HepG2 (cell line): ENCODE data around the gene MDH1. TPM values are rescaled to one million over a fixed set of nuclear protein-coding genes. Genes with fewer than 3 reads are reported as not detected.

Source experiments
- ARID4A ChIP-seq: sonication (generic); formaldehyde crosslinking; IDR thresholded peaks from 2 replicates; pipeline ENCODE4 v1.5.0; 2020; ENCODE audit warnings: mild to moderate bottlenecking, missing genetic modification reagents, borderline replicate concordance
- ATRX ChIP-seq: sonication (generic); formaldehyde crosslinking; IDR thresholded peaks from 2 replicates; pipeline ENCODE4 v1.4.0; 2020; ENCODE audit warnings: missing genetic modification reagents, borderline replicate concordance
- BRF2 ChIP-seq: sonication (generic); formaldehyde crosslinking; IDR thresholded peaks from 2 replicates; pipeline ENCODE4 v1.8.1; 2022; ENCODE audit warnings: mild to moderate bottlenecking, missing genetic modification reagents
- EZH2 ChIP-seq: conservative IDR thresholded peaks from 2 replicates; pipeline ENCODE4 v1.6.1; 2012; ENCODE audit warnings: mild to moderate bottlenecking, low read depth, low read length, moderate library complexity
- FOXJ3 ChIP-seq: sonication (generic); formaldehyde crosslinking; IDR thresholded peaks from 2 replicates; pipeline ENCODE4 v1.4.0; 2020; ENCODE audit warnings: missing genetic modification reagents, mild to moderate bottlenecking, borderline replicate concordance
- FOXO1 ChIP-seq: sonication (generic); formaldehyde crosslinking; IDR thresholded peaks from 2 replicates; pipeline ENCODE4 v1.4.0; 2020; ENCODE audit warnings: missing genetic modification reagents
- IRX3 ChIP-seq: sonication (generic); formaldehyde crosslinking; IDR thresholded peaks from 2 replicates; pipeline ENCODE4 v1.8.1; 2023; ENCODE audit warnings: mild to moderate bottlenecking, low read depth, missing genetic modification reagents, borderline replicate concordance
- MED1 ChIP-seq: sonication (generic); formaldehyde crosslinking; IDR thresholded peaks from 2 replicates; pipeline ENCODE4 v1.4.0; 2020; ENCODE audit warnings: missing genetic modification reagents
- MLXIP ChIP-seq: sonication (generic); formaldehyde crosslinking; IDR thresholded peaks from 2 replicates; pipeline ENCODE4 v1.9.0; 2021; ENCODE audit warnings: missing genetic modification reagents, borderline replicate concordance
- PBX2 ChIP-seq: IDR thresholded peaks from 2 replicates; pipeline ENCODE4 v1.6.1; 2016; ENCODE audit warnings: control low read depth
- SAP130 ChIP-seq: IDR thresholded peaks from 2 replicates; pipeline ENCODE4 v1.6.1; 2016; ENCODE audit warnings: low read depth
- SRSF9 ChIP-seq: fragments of 200-400 bp; formaldehyde crosslinking; IDR thresholded peaks from 2 replicates; pipeline ENCODE4 v1.6.1; 2018; ENCODE audit warnings: borderline replicate concordance, mild to moderate bottlenecking, low read depth, low read length; ENCODE audit not compliant: insufficient read depth, poor library complexity, severe bottlenecking
- ZNF275 ChIP-seq: sonication (generic); formaldehyde crosslinking; IDR thresholded peaks from 2 replicates; pipeline ENCODE4 v1.8.0; 2022; ENCODE audit warnings: missing genetic modification reagents, mild to moderate bottlenecking, inconsistent platforms, borderline replicate concordance
- ZNF3 ChIP-seq: IDR thresholded peaks from 2 replicates; pipeline ENCODE4 v1.7.0; 2017; ENCODE audit warnings: inconsistent platforms
- ZNF784 ChIP-seq: sonication (generic); formaldehyde crosslinking; IDR thresholded peaks from 2 replicates; pipeline ENCODE4 v1.5.1; 2020; ENCODE audit warnings: missing genetic modification reagents, mild to moderate bottlenecking, borderline replicate concordance
- polyA plus RNA-seq, 8 experiments: library from polyadenylated mRNA; depleted of rRNA in 3 of 8; stranded (reverse) in 7 of 8; unstranded in 1 of 8; fragments of >200 nt; fragmentation: Illumina TruSeq in 4 of 8; extraction: Trizol in 4 of 8; gene quantifications; 2 replicates each; pipeline versions ENCODE4 v1.2.1 to v1.2.3, GENCODE V29; 2011 to 2016; ENCODE audit warnings: low read depth in 4 of 8, missing spikeins in 1 of 8, mixed read lengths in 1 of 8; ENCODE audit not compliant: insufficient read depth in 1 of 8
- total RNA-seq, 5 experiments: library from RNA; depleted of rRNA; stranded (reverse); fragments of >200 nt; fragmentation: Illumina TruSeq; extraction: Trizol; gene quantifications; 2 replicates each; pipeline ENCODE4 v1.2.3, GENCODE V29; 2016; ENCODE audit warnings: low read depth in 1 of 5

MDH1 gene
- total and polyA plus RNA-seq, 2 of the 13 experiments (the other 11 are each of a cell fraction or from before 2014, with no cell fraction given): 293 to 415 TPM

- TF ChIP-seq SRSF9: no peak
- TF ChIP-seq MLXIP (CRISPR knock-in tag): no peak
- no peak for TF ChIP-seq ZNF3 (CRISPR knock-in tag)
- TF ChIP-seq PBX2 (CRISPR knock-in tag): no peak
- no peak for TF ChIP-seq BRF2
- TF ChIP-seq EZH2: no peak
- 0 out of 2 replicates have a peak, but pooled peaks have one; percentile 22 for TF ChIP-seq FOXJ3 (CRISPR knock-in tag)
- TF ChIP-seq FOXO1 (CRISPR knock-in tag): peak; percentile 52; the same call in 1 of the 2 replicates
- TF ChIP-seq ZNF275 (CRISPR knock-in tag): no peak
- TF ChIP-seq SAP130 (CRISPR knock-in tag): peak; percentile 44; the same call in 1 of the 2 replicates
- peak; percentile 81; the same call in 1 of the 2 replicates for TF ChIP-seq ZNF784 (CRISPR knock-in tag)
- TF ChIP-seq ARID4A: no peak; the same call in 1 of the 2 replicates
- no peak for TF ChIP-seq ATRX (CRISPR knock-in tag)
- 0 out of 2 replicates have a peak, but pooled peaks have one; percentile 22 for TF ChIP-seq MED1 (CRISPR knock-in tag)
- TF ChIP-seq IRX3 (CRISPR knock-in tag): no peak
Measured at GRCh38 chr2:63614983-63615945, 26.5 kb downstream of the MDH1 start (continued).
